GM19238 (cell line): ENCODE results near the gene HMGN4.

Experiments used
- DNase-seq: peaks from one replicate; pipeline ENCODE4 v3.0.0; 2011; ENCODE audit warnings: low spot score; ENCODE audit not compliant: insufficient read length

HMGN4 gene

DNA sequence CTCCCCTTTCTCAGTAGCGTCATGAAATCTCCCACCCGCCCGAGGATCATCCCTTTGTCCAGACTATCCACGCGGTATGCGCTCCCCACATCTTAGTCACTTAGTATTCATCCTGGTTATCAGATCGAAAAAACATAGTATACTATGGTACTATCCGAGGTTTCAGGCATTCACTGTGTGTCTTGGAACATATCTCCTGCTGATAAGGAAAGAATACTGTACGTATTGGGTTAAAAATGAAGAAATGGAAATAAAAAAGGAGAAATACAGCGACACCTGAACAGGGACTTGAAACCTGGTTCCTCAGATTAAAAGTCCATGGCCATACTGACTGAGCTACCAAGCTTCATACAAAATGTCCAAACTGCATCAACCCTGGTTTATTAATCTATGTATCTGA lies 14.0 kb downstream of the HMGN4 start:
- DNase-seq: no peak

- no peak for DNase-seq
These were observed 14.5 kb downstream of the HMGN4 start for GRCh38 chr6:26552640-26553188.

GRCh38 chr6:26553264-26553634 lies 15.1 kb downstream of the HMGN4 start:
- no peak for DNase-seq

- DNase-seq: no peak
These were observed 15.7 kb downstream of the HMGN4 start for GRCh38 chr6:26553635-26554446.

DNA sequence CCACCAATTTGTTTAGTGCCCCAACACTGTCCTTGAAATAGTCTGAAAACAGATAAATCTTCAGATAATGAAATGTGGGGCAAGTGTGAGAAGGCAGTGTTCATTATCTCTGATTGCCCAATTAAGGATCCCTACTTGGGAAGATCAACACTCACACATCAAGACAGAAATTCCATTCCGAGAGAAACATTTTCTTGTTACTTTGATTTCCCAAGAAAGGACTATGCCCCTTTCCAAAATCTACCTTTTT lies 16.2 kb downstream of the HMGN4 start:
- DNase-seq: no peak

- no peak for DNase-seq
These were observed 16.7 kb downstream of the HMGN4 start for GRCh38 chr6:26554697-26555504.

DNA sequence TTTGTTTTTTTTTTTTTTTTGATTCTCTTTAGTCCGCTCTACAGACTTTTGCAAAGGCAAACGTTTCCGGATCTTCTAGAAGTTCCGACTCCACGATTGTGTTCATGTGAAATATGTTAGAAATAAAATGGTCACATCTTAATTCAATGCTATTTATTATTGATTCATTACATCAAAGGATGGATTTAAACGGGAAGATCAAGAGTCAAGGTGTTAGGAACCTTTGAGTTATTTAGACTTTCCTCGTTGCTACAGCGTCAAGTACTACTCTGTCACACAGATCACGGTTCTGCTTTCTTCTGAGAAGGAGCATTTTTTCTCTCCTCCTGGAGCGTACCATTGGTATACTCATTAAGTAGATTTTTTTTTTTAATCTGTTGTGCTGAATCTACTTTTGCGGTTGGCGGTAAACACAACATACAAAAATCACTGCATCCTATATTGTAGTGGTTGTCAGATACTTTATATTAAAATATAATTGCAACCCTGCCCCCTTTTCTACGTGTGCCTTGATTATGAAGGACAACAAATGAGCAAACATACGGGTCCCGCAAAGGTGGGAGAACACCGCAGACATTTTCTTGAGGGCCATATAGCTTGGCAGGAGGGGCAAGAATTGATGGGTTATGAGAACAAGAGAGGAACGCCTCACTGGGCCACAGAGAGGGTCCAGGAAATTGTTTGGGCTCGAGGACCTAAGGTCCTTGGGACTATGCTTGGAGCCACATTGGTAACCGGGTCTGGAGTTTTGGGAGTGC lies 17.5 kb downstream of the HMGN4 start:
- no peak for DNase-seq

GRCh38 chr6:26556263-26557070 lies 18.3 kb downstream of the HMGN4 start:
- DNase-seq: no peak

DNA sequence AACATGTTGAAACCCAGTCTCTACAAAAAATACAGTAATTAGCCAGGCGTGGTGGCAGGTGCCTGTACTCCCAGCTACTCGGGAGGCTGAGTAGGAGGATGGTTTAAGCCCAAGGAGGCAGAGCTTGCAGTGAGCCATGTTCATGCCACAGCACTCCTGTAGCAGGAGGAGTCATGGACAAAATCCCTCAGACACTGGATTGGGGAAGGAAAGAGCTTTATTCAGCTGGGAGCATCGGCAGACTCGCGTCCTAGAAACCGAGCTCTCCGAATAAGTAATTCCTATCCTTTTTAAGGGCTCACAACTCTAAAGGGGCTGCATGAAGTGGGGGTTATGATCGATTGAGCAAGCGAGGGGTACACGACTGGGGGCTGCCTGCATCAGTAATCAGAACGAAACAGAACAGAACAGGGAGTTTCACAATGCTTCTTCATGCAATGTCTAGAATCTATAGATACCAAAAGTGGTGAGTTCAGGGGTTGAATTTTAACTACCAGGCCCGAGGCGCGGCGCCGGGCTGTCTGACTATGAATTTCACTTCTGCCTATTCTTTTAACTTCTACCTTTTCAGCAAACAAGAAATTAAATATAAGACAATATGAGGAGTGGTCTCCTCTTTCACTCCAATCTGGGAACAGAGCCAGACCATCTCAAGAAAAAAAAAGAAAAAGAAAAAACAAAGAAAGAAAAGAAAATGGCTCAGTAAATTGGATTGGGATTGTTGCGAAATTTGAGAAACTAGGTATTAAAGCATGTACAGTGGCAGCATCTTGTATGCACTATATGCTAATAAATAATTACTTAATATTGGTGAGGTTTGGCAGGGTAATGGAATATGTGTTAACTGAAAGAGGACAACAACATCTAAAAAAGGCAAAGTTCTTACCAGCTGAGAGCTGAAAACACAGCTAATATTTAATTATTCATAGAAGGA lies 23.6 kb downstream of the HMGN4 start:
- no peak for DNase-seq

DNA sequence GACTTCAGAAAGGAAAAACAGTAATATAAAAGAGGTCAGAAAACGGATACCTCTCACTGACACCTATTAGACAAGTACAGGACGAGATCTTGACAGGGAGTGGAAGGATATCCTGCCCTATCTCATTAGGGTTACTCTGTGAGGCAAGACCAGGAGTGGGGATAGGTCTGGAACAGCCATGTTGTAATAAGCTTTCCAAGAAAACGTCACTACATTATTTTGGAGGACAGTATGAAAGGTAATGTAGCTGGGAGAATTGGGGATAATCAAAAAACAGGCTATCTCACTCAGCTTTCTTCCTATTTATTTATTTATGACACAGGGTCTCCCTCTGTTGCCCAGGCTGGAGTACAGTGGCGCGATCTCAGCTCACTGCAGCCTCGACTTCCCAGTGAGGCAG lies 25.3 kb downstream of the HMGN4 start:
- DNase-seq: no peak

DNA sequence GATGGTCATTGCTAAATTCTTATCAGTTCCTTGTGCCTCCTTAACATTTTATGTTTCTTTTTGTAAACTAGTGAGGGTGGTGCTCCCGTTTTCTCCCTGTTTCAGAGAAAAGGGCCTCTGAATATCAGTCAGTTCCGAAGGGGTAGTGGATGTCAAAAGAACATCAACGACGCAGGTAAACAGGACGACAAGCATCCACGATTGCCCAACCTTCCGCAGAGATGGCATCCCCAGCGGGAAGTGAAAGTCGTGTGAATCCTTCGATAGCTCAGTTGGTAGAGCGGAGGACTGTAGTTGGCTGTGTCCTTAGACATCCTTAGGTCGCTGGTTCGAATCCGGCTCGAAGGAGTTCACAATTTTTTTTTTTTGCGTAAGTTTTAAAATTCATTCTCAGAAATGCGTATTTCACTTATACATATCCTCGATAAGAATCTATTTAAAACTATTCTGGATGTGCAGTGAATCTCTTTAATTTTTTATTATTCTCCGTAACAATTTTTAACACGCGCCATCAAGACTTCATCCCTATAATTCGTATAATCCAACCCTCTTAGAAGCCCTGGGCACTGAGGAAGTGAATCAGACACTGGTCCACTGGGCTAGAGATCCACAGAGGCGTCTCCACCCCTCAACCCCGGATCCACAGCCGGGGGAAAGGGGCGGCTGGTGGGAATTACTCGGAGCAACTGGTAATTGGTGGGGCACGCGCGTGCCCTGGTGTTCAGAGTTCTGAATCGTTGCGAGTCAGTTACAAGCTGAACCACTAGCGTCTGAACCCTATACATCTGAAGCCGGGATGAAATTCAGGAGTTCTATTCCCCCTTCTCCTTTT lies 30.7 kb downstream of the HMGN4 start:
- no peak for DNase-seq

DNA sequence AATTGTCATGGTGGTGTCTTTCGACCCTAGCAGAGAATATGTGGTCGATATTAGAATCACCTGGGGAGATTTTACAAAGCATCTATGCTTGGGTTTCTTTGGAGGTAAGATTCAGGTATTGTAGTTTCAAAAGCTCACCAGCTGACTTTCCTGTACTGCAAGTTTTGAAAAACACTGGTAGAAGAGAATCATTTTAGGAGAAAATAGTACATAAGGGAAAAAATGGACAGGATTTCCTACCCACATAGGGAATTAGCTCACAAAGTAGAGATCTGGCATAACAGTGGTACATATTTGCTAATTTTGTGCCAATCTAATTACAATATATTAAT lies 31.2 kb downstream of the HMGN4 start:
- DNase-seq: no peak

DNA sequence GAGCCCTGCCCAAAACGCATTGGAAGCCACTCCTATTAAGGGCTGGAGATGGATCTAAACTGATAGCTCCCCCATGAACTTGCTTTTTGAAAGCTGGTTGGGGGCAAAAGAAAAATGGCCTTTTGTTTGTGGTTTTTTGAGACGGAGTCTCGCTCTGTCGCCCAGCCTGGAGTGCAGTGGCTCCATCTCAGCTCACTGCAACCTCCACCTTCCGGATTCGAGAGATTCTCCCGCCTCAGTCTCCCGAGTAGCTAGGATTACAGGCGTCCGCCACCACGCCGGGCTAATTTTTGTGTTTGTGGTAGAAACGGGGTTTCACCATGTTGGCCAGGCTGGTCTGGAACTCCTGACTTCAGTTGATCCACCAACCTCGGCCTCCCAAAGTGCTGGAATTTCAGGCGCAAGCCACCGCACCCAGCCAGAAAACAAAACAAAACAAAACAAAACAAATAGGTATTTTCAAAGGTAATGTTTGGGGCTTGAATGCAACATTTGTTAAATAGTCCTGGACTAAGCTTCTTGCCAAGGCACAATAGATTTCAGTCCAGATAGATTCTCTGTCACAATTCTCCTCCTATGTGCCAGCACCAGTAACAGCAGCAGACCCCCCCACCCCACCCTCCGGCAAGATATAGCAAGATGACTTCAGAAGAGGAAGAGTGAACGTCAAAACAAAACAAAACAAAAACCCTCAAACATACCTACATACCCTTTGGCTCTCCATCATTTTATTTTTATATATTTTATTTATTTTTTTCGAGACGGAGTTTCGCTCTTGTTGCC lies 32.1 kb downstream of the HMGN4 start:
- DNase-seq: no peak

DNA sequence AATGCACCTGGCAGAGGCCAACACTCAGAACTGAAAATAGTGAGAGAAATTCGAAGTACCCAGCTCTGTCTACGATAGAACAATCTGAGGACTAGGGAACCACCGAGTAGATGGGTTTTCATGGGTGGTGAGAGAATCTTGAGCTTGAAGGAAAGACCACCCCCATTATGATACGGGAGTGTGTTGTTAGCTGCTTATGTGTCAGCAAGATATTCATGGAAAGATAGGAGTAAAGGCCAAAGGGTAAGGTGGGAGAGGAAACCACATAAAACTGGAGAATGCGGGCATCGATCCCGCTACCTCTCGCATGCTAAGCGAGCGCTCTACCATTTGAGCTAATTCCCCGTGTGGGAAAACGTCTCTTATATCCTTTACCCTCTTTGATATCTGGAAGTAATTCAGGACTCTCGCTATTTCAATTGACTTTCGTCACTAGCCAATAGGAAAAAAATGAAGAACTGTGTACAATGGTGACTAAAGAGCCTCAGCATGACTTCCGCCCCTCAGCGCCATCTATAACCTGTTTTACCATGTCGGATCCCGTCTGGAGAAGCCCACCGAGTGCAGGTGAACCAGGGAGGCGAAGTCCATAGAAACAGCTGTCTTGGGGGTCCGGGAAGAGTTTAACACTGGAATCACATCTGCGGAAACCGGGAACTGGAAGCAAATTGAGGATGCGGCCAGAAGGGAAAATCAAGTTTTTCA lies 33.6 kb downstream of the HMGN4 start:
- DNase-seq: no peak

- DNase-seq: no peak
These were observed 37.4 kb downstream of the HMGN4 start for GRCh38 chr6:26575494-26575939.

DNA sequence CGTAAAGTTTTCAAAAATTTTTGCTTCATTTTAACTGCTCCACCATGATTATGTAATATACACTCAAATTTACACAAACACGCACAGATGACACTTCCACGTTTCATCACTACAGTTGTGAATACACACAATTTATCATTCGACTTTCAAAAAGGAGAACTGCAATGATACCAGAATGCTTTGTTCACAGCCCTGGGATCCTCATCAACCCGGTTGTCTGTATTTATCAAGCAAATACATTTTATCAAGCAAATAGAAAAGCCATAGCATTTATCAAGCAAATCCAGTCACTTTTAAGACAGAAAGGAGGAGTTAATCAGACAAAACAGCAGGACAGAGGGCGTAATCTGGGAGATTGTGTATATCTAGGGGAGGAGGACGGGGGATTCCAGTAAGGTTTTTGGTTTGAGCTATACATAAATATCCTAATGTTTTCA lies 38.3 kb downstream of the HMGN4 start:
- DNase-seq: no peak

DNA sequence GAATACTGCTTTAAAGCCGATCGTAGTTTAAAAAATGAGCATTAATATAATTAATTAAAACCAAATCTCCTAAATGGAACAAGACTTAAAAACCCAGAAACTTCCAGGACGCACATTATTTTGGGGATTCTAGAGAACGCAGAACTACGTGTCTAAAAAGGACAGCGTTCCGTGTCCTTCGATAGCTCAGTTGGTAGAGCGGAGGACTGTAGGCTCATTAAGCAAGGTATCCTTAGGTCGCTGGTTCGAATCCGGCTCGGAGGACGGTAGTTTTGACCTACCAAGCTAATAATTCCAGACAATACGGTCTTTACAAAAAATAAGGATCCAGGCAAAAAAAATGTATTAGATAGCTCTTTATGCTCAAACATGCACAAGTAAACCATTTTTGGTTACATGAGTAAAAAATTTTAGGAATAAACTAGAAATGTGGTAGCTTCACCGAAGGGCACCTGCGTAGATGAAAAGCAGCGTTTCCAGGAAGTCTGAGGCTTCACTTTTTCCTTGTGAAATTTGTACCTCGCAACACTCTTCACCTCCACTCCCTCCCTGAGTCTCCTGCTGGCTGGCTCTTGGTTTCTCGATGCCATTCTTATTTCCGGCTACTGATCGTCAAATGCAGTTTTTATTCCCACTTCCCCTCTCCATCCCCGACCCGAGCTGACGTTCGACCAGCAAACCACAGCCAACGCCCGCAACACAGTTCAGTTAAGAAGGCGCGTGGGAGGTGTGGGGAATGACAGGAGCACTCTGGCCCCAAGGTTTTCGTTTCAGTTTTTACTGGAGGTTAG lies 39.0 kb downstream of the HMGN4 start:
- no peak for DNase-seq
